Measurements from ENCODE around the gene NOPCHAP1.

DNA sequence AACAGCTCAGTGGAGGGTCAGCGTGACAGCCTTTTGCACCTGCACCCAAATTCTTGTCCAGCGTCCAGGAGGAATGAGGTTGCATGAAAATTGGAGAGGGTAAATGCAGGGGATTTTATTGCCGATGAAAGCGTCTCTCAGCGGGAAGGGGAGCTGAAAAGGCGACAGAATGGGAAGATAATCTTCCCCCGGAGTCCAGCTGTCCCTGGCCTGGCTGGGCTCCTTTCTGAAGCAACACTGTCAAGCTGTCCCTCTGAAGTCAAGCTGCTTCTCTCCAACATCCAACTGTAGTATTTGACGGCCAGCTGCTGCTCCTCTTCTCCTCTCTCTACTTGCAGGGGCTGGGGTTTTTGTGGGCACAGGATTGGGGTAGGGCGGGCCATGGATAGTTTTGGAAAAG is 32.7 kb downstream of the NOPCHAP1 start:
- TF ChIP-seq CTCF (conservative IDR thresholded peaks at IDR 0.05) (no peak), ZFX (IDR thresholded peaks at IDR 0.05) (no peak)
